ENCODE results near the gene RAB8B.

Gene RAB8B

GRCh38 chr15:63188926-63189871, at the start of gene RAB8B:
Gene RAB8B, plus strand, starts transcription at chr15:63189606. Its CDS starts 19 bp downstream, at chr15:63189625.
- peak; percentile 99 for DNase-seq

- no peak for DNase-seq
Measured at GRCh38 chr15:63140936-63141335, 48.5 kb upstream of the RAB8B start.

- no peak for DNase-seq
Measured at GRCh38 chr15:63145426-63145825, 44.0 kb upstream of the RAB8B start.

- no peak for DNase-seq
Measured at GRCh38 chr15:63146684-63147083, 42.7 kb upstream of the RAB8B start.

GRCh38 chr15:63151665-63152064, 37.7 kb upstream of the RAB8B start:
- DNase-seq: no peak

- no peak for DNase-seq
Measured at GRCh38 chr15:63155486-63155885, 33.9 kb upstream of the RAB8B start.

- no peak for DNase-seq
Measured at GRCh38 chr15:63156086-63156710, 33.2 kb upstream of the RAB8B start.

- peak; percentile 18 for DNase-seq
Measured at GRCh38 chr15:63156755-63157117, 32.7 kb upstream of the RAB8B start.

GRCh38 chr15:63157118-63157843, 32.1 kb upstream of the RAB8B start, which contains the start of gene RPS27L:
Gene RPS27L, minus strand, starts transcription at chr15:63157477. Its CDS starts 72 bp downstream, at chr15:63157405.
- peak; percentile 87 for DNase-seq

GRCh38 chr15:63157891-63158431, 31.4 kb upstream of the RAB8B start:
- no peak for DNase-seq

GRCh38 chr15:63160638-63161037, 28.8 kb upstream of the RAB8B start:
- no peak for DNase-seq

GRCh38 chr15:63163217-63163616, 26.2 kb upstream of the RAB8B start:
- DNase-seq: no peak

- DNase-seq: no peak
Measured at GRCh38 chr15:63165166-63165859, 24.1 kb upstream of the RAB8B start.

- DNase-seq: no peak
Measured at GRCh38 chr15:63166219-63166618, 23.2 kb upstream of the RAB8B start.

GRCh38 chr15:63169788-63170187, 19.6 kb upstream of the RAB8B start:
- DNase-seq: no peak

- no peak for DNase-seq
Measured at GRCh38 chr15:63172376-63172775, 17.0 kb upstream of the RAB8B start.

GRCh38 chr15:63172851-63173451, 16.5 kb upstream of the RAB8B start:
- DNase-seq: no peak

GRCh38 chr15:63176302-63176701, 13.1 kb upstream of the RAB8B start:
- DNase-seq: no peak

- no peak for DNase-seq
Measured at GRCh38 chr15:63178034-63178433, 11.4 kb upstream of the RAB8B start.

GRCh38 chr15:63180746-63181145, 8.7 kb upstream of the RAB8B start:
- DNase-seq: no peak

GRCh38 chr15:63181648-63182047, 7.8 kb upstream of the RAB8B start:
- DNase-seq: no peak

- no peak for DNase-seq
Measured at GRCh38 chr15:63185206-63185605, 4.2 kb upstream of the RAB8B start.
